ENCODE measurements around the gene TNFRSF9.
"Not testable (repeated sequence)": the region's sequence is repeated elsewhere in the genome, so short reads cannot be mapped to it uniquely, and the experiment has no call there.

TNFRSF9 gene

GRCh38 chr1:7930645-7931445, 9.8 kb downstream of the TNFRSF9 start:
- DNase-seq (ENCODE audit: low read depth) = no peak
- no peak for TF ChIP-seq CTCF (IDR thresholded peaks at IDR 0.05; ENCODE audit: low read depth, low read length, missing control alignments)
- no peak overlapping the region for H3K4me3 ChIP-seq (ENCODE audit: low read depth, low read length)

GRCh38 chr1:7929637-7930036, 11.0 kb downstream of the TNFRSF9 start:
- TF ChIP-seq CTCF (IDR thresholded peaks at IDR 0.05; ENCODE audit: low read depth, low read length, missing control alignments) = no peak
- no peak overlapping the region for H3K4me3 ChIP-seq (ENCODE audit: low read depth, low read length)
- DNase-seq (ENCODE audit: low read depth) = no peak

GRCh38 chr1:7928247-7928646, 12.4 kb downstream of the TNFRSF9 start:
- no peak for DNase-seq (ENCODE audit: low read depth)
- TF ChIP-seq CTCF (IDR thresholded peaks at IDR 0.05; ENCODE audit: low read depth, low read length, missing control alignments) = no peak
- no peak overlapping the region for H3K4me3 ChIP-seq (ENCODE audit: low read depth, low read length)

- H3K4me3 ChIP-seq (ENCODE audit: low read depth, low read length); DNase-seq (ENCODE audit: low read depth): not testable (repeated sequence)
Measured at GRCh38 chr1:7927061-7927460, 13.6 kb downstream of the TNFRSF9 start.

- no peak for DNase-seq (ENCODE audit: low read depth)
Measured at GRCh38 chr1:7922301-7922700, 18.3 kb downstream of the TNFRSF9 start.

GRCh38 chr1:7921796-7922195, 18.8 kb downstream of the TNFRSF9 start:
- no peak overlapping the region for H3K4me3 ChIP-seq (ENCODE audit: low read depth, low read length)
- no peak for TF ChIP-seq CTCF (IDR thresholded peaks at IDR 0.05; ENCODE audit: low read depth, low read length, missing control alignments)
- DNase-seq (ENCODE audit: low read depth) = no peak

More at GRCh38 chr1:7922301-7922700, 18.3 kb downstream of the TNFRSF9 start:
- no peak for TF ChIP-seq CTCF (IDR thresholded peaks at IDR 0.05; ENCODE audit: low read depth, low read length, missing control alignments)
- no peak overlapping the region for H3K4me3 ChIP-seq (ENCODE audit: low read depth, low read length)

- H3K4me3 ChIP-seq (ENCODE audit: low read depth, low read length) = no peak overlapping the region
- no peak for DNase-seq (ENCODE audit: low read depth)
- TF ChIP-seq CTCF (IDR thresholded peaks at IDR 0.05; ENCODE audit: low read depth, low read length, missing control alignments) = no peak
Measured at GRCh38 chr1:7919880-7920279, 20.8 kb downstream of the TNFRSF9 start.

GRCh38 chr1:7917971-7918370, 22.7 kb downstream of the TNFRSF9 start:
- H3K4me3 ChIP-seq (ENCODE audit: low read depth, low read length); DNase-seq (ENCODE audit: low read depth): not testable (repeated sequence)
